Fibroblast of the conjunctiva (primary cell): ENCODE results near the gene CNTN4.

Source experiments
- DNase-seq: peaks from one replicate; pipeline ENCODE4 v3.0.0-alpha.2; 2010; ENCODE audit warnings: low read depth

CNTN4 gene

GRCh38 chr3:2920103-2920502 is 821.4 kb downstream of the CNTN4 start:
- DNase-seq = no peak

- no peak for DNase-seq
Measured at GRCh38 chr3:2921452-2921851, 822.8 kb downstream of the CNTN4 start.

GRCh38 chr3:2921903-2922302 is 823.2 kb downstream of the CNTN4 start:
- DNase-seq = peak; percentile 2

GRCh38 chr3:2923390-2923789 is 824.7 kb downstream of the CNTN4 start:
- no peak for DNase-seq

GRCh38 chr3:2927259-2927658 is 828.6 kb downstream of the CNTN4 start:
- DNase-seq = no peak

GRCh38 chr3:2929574-2929973 is 830.9 kb downstream of the CNTN4 start:
- DNase-seq = no peak

- no peak for DNase-seq
Measured at GRCh38 chr3:2931265-2931664, 832.6 kb downstream of the CNTN4 start.

- DNase-seq = no peak
Measured at GRCh38 chr3:2934541-2934940, 835.9 kb downstream of the CNTN4 start.

- DNase-seq = no peak
Measured at GRCh38 chr3:2937055-2937454, 838.4 kb downstream of the CNTN4 start.

- DNase-seq = no peak
Measured at GRCh38 chr3:2937592-2937991, 838.9 kb downstream of the CNTN4 start.

GRCh38 chr3:2938711-2939110 is 840.0 kb downstream of the CNTN4 start:
- no peak for DNase-seq

- no peak for DNase-seq
Measured at GRCh38 chr3:2940062-2940461, 841.4 kb downstream of the CNTN4 start.

GRCh38 chr3:2944628-2945027 is 846.0 kb downstream of the CNTN4 start:
- no peak for DNase-seq

GRCh38 chr3:2945121-2945520 is 846.5 kb downstream of the CNTN4 start:
- DNase-seq = no peak

- no peak for DNase-seq
Measured at GRCh38 chr3:2947536-2947935, 848.9 kb downstream of the CNTN4 start.

- DNase-seq = no peak
Measured at GRCh38 chr3:2948882-2949281, 850.2 kb downstream of the CNTN4 start.

GRCh38 chr3:2950159-2950558 is 851.5 kb downstream of the CNTN4 start:
- no peak for DNase-seq

GRCh38 chr3:2957115-2957514 is 858.4 kb downstream of the CNTN4 start:
- DNase-seq = no peak

- DNase-seq = no peak
Measured at GRCh38 chr3:2958551-2958950, 859.9 kb downstream of the CNTN4 start.

GRCh38 chr3:2961576-2961975 is 862.9 kb downstream of the CNTN4 start:
- DNase-seq = no peak

GRCh38 chr3:2967871-2968270 is 869.2 kb downstream of the CNTN4 start:
- no peak for DNase-seq

GRCh38 chr3:2968475-2968874 is 869.8 kb downstream of the CNTN4 start:
- no peak for DNase-seq

GRCh38 chr3:2976212-2976611 is 877.5 kb downstream of the CNTN4 start:
- no peak for DNase-seq

GRCh38 chr3:2976796-2977195 is 878.1 kb downstream of the CNTN4 start:
- no peak for DNase-seq
